ENCODE data around the gene NOL8.

NOL8 gene

DNA sequence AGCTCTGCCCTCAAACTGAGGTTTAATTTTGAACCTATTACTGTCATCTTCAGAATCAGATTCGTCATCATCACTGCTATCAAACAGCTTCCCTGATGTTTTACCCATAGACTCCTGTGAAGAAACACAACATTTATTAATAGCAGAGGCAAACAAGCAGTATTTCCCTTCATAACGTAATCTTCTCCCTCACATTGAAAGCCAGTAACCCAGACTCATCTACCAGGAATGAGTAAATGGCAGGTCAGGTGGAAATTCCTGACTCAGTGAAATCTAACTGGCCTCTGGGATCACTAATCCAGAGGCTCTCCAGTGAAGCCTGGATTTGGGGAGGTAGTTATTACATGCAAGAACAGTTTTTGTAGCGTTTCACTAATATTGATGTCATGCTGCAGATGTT lies 14.6 kb downstream of the NOL8 start:
- H3K9ac ChIP-seq (ENCODE audit: low read depth, low read length) = no peak overlapping the region
- H3K4me1 ChIP-seq (ENCODE audit: control insufficient read depth, insufficient read depth, low read length) = no peaks in the 10 kb centered on the region
- H3K4me3 ChIP-seq (ENCODE audit: low read depth, low read length) = no peak overlapping the region
- H3K27me3 ChIP-seq (ENCODE audit: control insufficient read depth, insufficient read depth, low read length) = no peaks in the 10 kb centered on the region
- H3K36me3 ChIP-seq (ENCODE audit: control insufficient read depth, insufficient read depth, low read length) = peaks cover 95% of the 10 kb centered on the region
- H3K9me3 ChIP-seq (ENCODE audit: control insufficient read depth, insufficient read depth, low read length) = no peaks in the 10 kb centered on the region
- no peak overlapping the region for H3K27ac ChIP-seq (ENCODE audit: low read depth, low read length)

GRCh38 chr9:92308893-92309292 lies 16.3 kb downstream of the NOL8 start:
- no peak overlapping the region for H3K4me3 ChIP-seq (ENCODE audit: low read depth, low read length)
- H3K27me3 ChIP-seq (ENCODE audit: control insufficient read depth, insufficient read depth, low read length) = no peaks in the 10 kb centered on the region
- peaks cover 96% of the 10 kb centered on the region for H3K36me3 ChIP-seq (ENCODE audit: control insufficient read depth, insufficient read depth, low read length)
- no peaks in the 10 kb centered on the region for H3K9me3 ChIP-seq (ENCODE audit: control insufficient read depth, insufficient read depth, low read length)
- H3K4me1 ChIP-seq (ENCODE audit: control insufficient read depth, insufficient read depth, low read length) = no peaks in the 10 kb centered on the region
- H3K9ac ChIP-seq (ENCODE audit: low read depth, low read length) = no peak overlapping the region
- H3K27ac ChIP-seq (ENCODE audit: low read depth, low read length) = no peak overlapping the region

DNA sequence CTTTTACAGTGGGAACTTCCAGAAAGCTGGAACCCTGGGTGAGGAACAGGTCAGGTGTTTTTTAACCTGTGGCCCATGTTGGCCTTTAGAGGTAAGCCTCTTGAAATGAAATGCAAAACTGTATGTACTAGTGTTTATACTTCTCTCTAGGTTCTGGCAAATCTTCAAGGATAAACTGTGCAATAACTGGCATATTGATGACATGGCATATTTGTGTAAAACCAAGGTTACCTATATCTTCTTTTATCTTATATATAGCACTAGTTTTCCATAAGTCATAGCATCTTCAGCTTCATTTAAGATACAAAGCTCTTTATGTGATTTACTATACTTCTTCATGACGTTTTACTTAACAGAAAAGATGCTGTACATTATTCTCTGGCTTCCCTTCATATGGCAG lies 24.2 kb downstream of the NOL8 start:
- Histone ChIP-seq H3K27ac (ENCODE audit: low read depth, low read length) (no peak overlapping the region), H3K36me3 (ENCODE audit: control insufficient read depth, insufficient read depth, low read length) (peaks cover 93% of the 10 kb centered on the region), H3K27me3 (ENCODE audit: control insufficient read depth, insufficient read depth, low read length) (no peaks in the 10 kb centered on the region), H3K4me1 (ENCODE audit: control insufficient read depth, insufficient read depth, low read length) (no peaks in the 10 kb centered on the region), H3K4me3 (ENCODE audit: low read depth, low read length) (no peak overlapping the region), H3K9ac (ENCODE audit: low read depth, low read length) (no peak overlapping the region), H3K9me3 (ENCODE audit: control insufficient read depth, insufficient read depth, low read length) (no peaks in the 10 kb centered on the region)

DNA sequence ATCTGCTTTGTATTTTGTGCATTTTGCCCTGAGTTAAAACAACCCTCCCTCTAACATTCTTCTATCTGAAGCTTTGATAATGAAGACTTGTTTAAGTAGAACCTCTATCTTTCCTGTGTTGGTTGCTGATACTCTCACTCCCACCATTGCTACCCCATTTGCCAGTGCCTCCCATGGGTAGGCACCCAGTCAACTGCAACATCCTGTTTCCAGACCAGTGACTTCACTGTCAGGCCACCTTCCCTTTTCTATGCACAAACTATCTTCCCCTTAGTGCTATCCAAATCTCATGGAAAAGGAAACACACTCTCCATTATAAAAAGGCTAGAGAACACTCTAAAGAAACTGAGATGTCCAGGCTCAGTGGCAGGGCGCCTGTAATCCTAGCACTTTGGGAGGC lies 26.0 kb downstream of the NOL8 start:
- H3K36me3 ChIP-seq (ENCODE audit: control insufficient read depth, insufficient read depth, low read length) = peaks cover 76% of the 10 kb centered on the region
- no peak overlapping the region for H3K27ac ChIP-seq (ENCODE audit: low read depth, low read length)
- H3K4me3 ChIP-seq (ENCODE audit: low read depth, low read length) = no peak overlapping the region
- H3K4me1 ChIP-seq (ENCODE audit: control insufficient read depth, insufficient read depth, low read length) = no peaks in the 10 kb centered on the region
- H3K9me3 ChIP-seq (ENCODE audit: control insufficient read depth, insufficient read depth, low read length) = no peaks in the 10 kb centered on the region
- no peak overlapping the region for H3K9ac ChIP-seq (ENCODE audit: low read depth, low read length)
- no peaks in the 10 kb centered on the region for H3K27me3 ChIP-seq (ENCODE audit: control insufficient read depth, insufficient read depth, low read length)

GRCh38 chr9:92298036-92298435 lies 27.1 kb downstream of the NOL8 start:
- Histone ChIP-seq H3K4me1 (ENCODE audit: control insufficient read depth, insufficient read depth, low read length) (no peaks in the 10 kb centered on the region), H3K36me3 (ENCODE audit: control insufficient read depth, insufficient read depth, low read length) (peaks cover 65% of the 10 kb centered on the region), H3K27ac (ENCODE audit: low read depth, low read length) (no peak overlapping the region), H3K9ac (ENCODE audit: low read depth, low read length) (no peak overlapping the region), H3K27me3 (ENCODE audit: control insufficient read depth, insufficient read depth, low read length) (no peaks in the 10 kb centered on the region), H3K4me3 (ENCODE audit: low read depth, low read length) (no peak overlapping the region), H3K9me3 (ENCODE audit: control insufficient read depth, insufficient read depth, low read length) (no peaks in the 10 kb centered on the region)

DNA sequence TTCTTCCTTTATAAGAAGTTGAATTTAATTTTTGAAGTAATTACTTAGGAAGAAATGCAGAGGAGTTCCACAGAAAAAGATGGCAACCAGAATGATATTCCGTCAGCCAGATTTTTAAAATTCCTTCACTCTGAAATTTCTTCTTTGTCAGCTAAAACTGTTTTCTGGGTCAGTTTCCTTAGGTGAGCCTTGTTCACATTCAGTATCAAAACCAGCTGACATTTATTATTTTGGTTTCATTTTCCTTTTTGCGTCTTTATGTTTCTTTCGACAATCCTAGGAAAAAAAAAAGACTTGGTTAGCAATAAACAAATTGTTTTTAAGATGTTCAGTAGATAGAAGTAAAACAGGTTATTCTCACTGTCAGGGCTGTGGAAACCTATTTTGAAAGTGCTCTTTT lies 27.5 kb downstream of the NOL8 start:
- no peak overlapping the region for H3K4me3 ChIP-seq (ENCODE audit: low read depth, low read length)
- H3K4me1 ChIP-seq (ENCODE audit: control insufficient read depth, insufficient read depth, low read length) = peaks cover under 1% of the 10 kb centered on the region; the same call in 1 of the 2 replicates
- H3K9ac ChIP-seq (ENCODE audit: low read depth, low read length) = no peak overlapping the region
- H3K9me3 ChIP-seq (ENCODE audit: control insufficient read depth, insufficient read depth, low read length) = no peaks in the 10 kb centered on the region
- H3K27me3 ChIP-seq (ENCODE audit: control insufficient read depth, insufficient read depth, low read length) = no peaks in the 10 kb centered on the region
- H3K36me3 ChIP-seq (ENCODE audit: control insufficient read depth, insufficient read depth, low read length) = peaks cover 60% of the 10 kb centered on the region
- H3K27ac ChIP-seq (ENCODE audit: low read depth, low read length) = no peak overlapping the region

- no peaks in the 10 kb centered on the region for H3K9me3 ChIP-seq (ENCODE audit: control insufficient read depth, insufficient read depth, low read length)
- H3K4me3 ChIP-seq (ENCODE audit: low read depth, low read length) = no peak overlapping the region
- H3K9ac ChIP-seq (ENCODE audit: low read depth, low read length) = no peak overlapping the region
- H3K27ac ChIP-seq (ENCODE audit: low read depth, low read length) = peak overlapping the region; percentile 31
- H3K36me3 ChIP-seq (ENCODE audit: control insufficient read depth, insufficient read depth, low read length) = peaks cover 54% of the 10 kb centered on the region
- peaks cover 5% of the 10 kb centered on the region for H3K4me1 ChIP-seq (ENCODE audit: control insufficient read depth, insufficient read depth, low read length)
- no peaks in the 10 kb centered on the region for H3K27me3 ChIP-seq (ENCODE audit: control insufficient read depth, insufficient read depth, low read length)
These were observed 29.3 kb downstream of the NOL8 start for GRCh38 chr9:92295827-92296258.

GRCh38 chr9:92295240-92295790 lies 29.8 kb downstream of the NOL8 start:
- no peak overlapping the region for H3K4me3 ChIP-seq (ENCODE audit: low read depth, low read length)
- peak overlapping the region; percentile 90 for H3K27ac ChIP-seq (ENCODE audit: low read depth, low read length)
- peaks cover 54% of the 10 kb centered on the region for H3K36me3 ChIP-seq (ENCODE audit: control insufficient read depth, insufficient read depth, low read length)
- H3K27me3 ChIP-seq (ENCODE audit: control insufficient read depth, insufficient read depth, low read length) = no peaks in the 10 kb centered on the region
- no peaks in the 10 kb centered on the region for H3K9me3 ChIP-seq (ENCODE audit: control insufficient read depth, insufficient read depth, low read length)
- peaks cover 5% of the 10 kb centered on the region for H3K4me1 ChIP-seq (ENCODE audit: control insufficient read depth, insufficient read depth, low read length)
- H3K9ac ChIP-seq (ENCODE audit: low read depth, low read length) = no peak overlapping the region

- H3K4me3 ChIP-seq (ENCODE audit: low read depth, low read length) = peak overlapping the region; percentile 95
- peak overlapping the region; percentile 79 for H3K9ac ChIP-seq (ENCODE audit: low read depth, low read length)
- peaks cover 54% of the 10 kb centered on the region for H3K36me3 ChIP-seq (ENCODE audit: control insufficient read depth, insufficient read depth, low read length)
- no peaks in the 10 kb centered on the region for H3K9me3 ChIP-seq (ENCODE audit: control insufficient read depth, insufficient read depth, low read length)
- H3K27me3 ChIP-seq (ENCODE audit: control insufficient read depth, insufficient read depth, low read length) = no peaks in the 10 kb centered on the region
- peaks cover 5% of the 10 kb centered on the region for H3K4me1 ChIP-seq (ENCODE audit: control insufficient read depth, insufficient read depth, low read length)
- peak overlapping the region; percentile 90 for H3K27ac ChIP-seq (ENCODE audit: low read depth, low read length)
These were observed 30.9 kb downstream of the NOL8 start for GRCh38 chr9:92294297-92294676.

DNA sequence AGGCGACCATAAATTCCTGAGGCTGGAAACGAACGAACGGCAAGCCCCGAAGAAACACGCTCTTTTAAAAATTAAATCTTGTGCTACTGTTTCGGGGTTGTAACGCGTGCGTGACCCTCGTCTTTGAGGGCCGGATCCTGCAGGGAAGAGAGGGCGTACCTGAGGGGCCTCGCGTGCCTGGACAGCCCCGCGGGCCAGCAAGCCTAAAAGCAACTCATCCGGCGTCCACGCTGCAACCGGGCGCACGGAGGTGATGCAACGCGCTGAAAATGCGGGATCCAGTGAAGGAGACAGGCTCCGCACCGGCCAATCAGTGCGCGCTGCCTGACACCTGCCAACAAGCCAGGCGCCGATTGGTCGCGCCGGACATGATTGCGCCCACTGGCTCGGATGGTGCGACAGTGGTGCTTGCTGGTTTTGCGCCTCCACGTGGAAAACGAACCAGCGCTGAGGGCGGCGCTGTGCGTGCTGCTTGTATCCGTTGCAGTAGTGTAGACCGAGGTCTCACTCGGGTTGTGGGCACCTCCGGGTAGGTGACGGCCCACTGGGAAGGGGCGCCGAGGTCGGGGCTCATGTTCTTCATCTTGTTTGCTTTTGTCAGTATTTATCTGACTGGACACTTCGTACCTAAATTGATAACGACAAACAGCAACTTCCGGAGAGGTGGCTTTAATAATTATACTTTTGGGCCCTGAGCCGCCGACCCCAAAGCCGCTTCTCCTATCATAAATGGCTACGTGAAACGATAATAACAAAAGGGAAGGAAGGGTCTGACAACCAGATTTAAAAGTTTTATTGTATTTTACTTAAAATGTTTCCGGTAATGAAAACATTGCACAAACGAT lies 31.5 kb downstream of the NOL8 start, which contains the start of gene IARS1:
Gene IARS1 (minus strand): TSS at position 246 of the 845 bp plus-strand sequence. CDS start 4,278 bp downstream, outside the sequence.
- peaks cover 54% of the 10 kb centered on the region for H3K36me3 ChIP-seq (ENCODE audit: control insufficient read depth, insufficient read depth, low read length)
- peak within 1 kb of the TSS; percentile 98 for H3K9ac ChIP-seq (ENCODE audit: low read depth, low read length)
- no peaks in the 10 kb centered on the region for H3K9me3 ChIP-seq (ENCODE audit: control insufficient read depth, insufficient read depth, low read length)
- no peaks in the 10 kb centered on the region for H3K27me3 ChIP-seq (ENCODE audit: control insufficient read depth, insufficient read depth, low read length)
- H3K4me1 ChIP-seq (ENCODE audit: control insufficient read depth, insufficient read depth, low read length) = peaks cover 5% of the 10 kb centered on the region
- H3K4me3 ChIP-seq (ENCODE audit: low read depth, low read length) = peak within 1 kb of the TSS; percentile 95
- peak within 1 kb of the TSS; percentile 90 for H3K27ac ChIP-seq (ENCODE audit: low read depth, low read length)

GRCh38 chr9:92293075-92293354 lies 32.1 kb downstream of the NOL8 start:
- no peaks in the 10 kb centered on the region for H3K27me3 ChIP-seq (ENCODE audit: control insufficient read depth, insufficient read depth, low read length)
- H3K36me3 ChIP-seq (ENCODE audit: control insufficient read depth, insufficient read depth, low read length) = peaks cover 54% of the 10 kb centered on the region
- H3K4me3 ChIP-seq (ENCODE audit: low read depth, low read length) = peak overlapping the region; percentile 95
- peak overlapping the region; percentile 98 for H3K9ac ChIP-seq (ENCODE audit: low read depth, low read length)
- H3K9me3 ChIP-seq (ENCODE audit: control insufficient read depth, insufficient read depth, low read length) = no peaks in the 10 kb centered on the region
- peak overlapping the region; percentile 90 for H3K27ac ChIP-seq (ENCODE audit: low read depth, low read length)
- peaks cover 5% of the 10 kb centered on the region for H3K4me1 ChIP-seq (ENCODE audit: control insufficient read depth, insufficient read depth, low read length)
